ENCODE measurements around the gene GANC. TPM values are rescaled to one million over a fixed set of nuclear protein-coding genes. Genes with fewer than 3 reads are reported as not detected.
A peak's percentile ranks its signal among the peaks of the same experiment; 100 is the strongest.
"Not testable (repeated sequence)": the region's sequence is repeated elsewhere in the genome, so short reads cannot be mapped to it uniquely, and the experiment has no call there.

The GANC gene
- total RNA-seq (ENCODE audit: unreplicated experiment) = 17.8 TPM
- long read RNA-seq, partial matches to known transcripts = 0 of 1 reads
- long read RNA-seq, other reads (novel, unspliced or antisense) = 1 of 1 reads

GRCh38 chr15:42272939-42273899, at the start of gene GANC, which contains the start of gene TMEM87A:
GANC (plus strand) TSS chr15:42273201; CDS start chr15:42274482, 1,281 bp downstream.
TMEM87A (minus strand) TSS chr15:42273433; CDS start chr15:42273398, 35 bp downstream.
- Mint-ChIP-seq H3K9me3 (ENCODE audit: unreplicated experiment) (no peaks in the 10 kb centered on the region), H3K27ac (ENCODE audit: unreplicated experiment) (peak within 1 kb of the TSS; percentile 95), H3K27me3 (ENCODE audit: unreplicated experiment) (no peaks in the 10 kb centered on the region), H3K4me3 (ENCODE audit: unreplicated experiment) (peak within 1 kb of the TSS; percentile 94), H3K4me1 (ENCODE audit: low read depth, unreplicated experiment) (peaks cover 5% of the 10 kb centered on the region), H3K36me3 (ENCODE audit: unreplicated experiment) (no peaks in the 10 kb centered on the region)
- no peak for TF ChIP-seq CTCF (IDR thresholded peaks at IDR 0.05; ENCODE audit: partially characterized antibody, unreplicated experiment)
- peak; percentile 97 for DNase-seq

GRCh38 chr15:42226648-42227047, 46.4 kb upstream of the GANC start:
- no peaks in the 10 kb centered on the region for H3K4me1 Mint-ChIP-seq (ENCODE audit: low read depth, unreplicated experiment)
- H3K27ac Mint-ChIP-seq (ENCODE audit: unreplicated experiment) = no peak overlapping the region
- H3K36me3 Mint-ChIP-seq (ENCODE audit: unreplicated experiment) = no peaks in the 10 kb centered on the region
- no peaks in the 10 kb centered on the region for H3K27me3 Mint-ChIP-seq (ENCODE audit: unreplicated experiment)
- H3K4me3 Mint-ChIP-seq (ENCODE audit: unreplicated experiment) = no peak overlapping the region
- no peak for TF ChIP-seq CTCF (IDR thresholded peaks at IDR 0.05; ENCODE audit: partially characterized antibody, unreplicated experiment)
- DNase-seq = no peak
- H3K9me3 Mint-ChIP-seq (ENCODE audit: unreplicated experiment) = no peaks in the 10 kb centered on the region

- DNase-seq = no peak
- no peak for TF ChIP-seq CTCF (IDR thresholded peaks at IDR 0.05; ENCODE audit: partially characterized antibody, unreplicated experiment)
- no peaks in the 10 kb centered on the region for H3K36me3 Mint-ChIP-seq (ENCODE audit: unreplicated experiment)
- no peak overlapping the region for H3K27ac Mint-ChIP-seq (ENCODE audit: unreplicated experiment)
- no peaks in the 10 kb centered on the region for H3K9me3 Mint-ChIP-seq (ENCODE audit: unreplicated experiment)
- no peaks in the 10 kb centered on the region for H3K27me3 Mint-ChIP-seq (ENCODE audit: unreplicated experiment)
- H3K4me3 Mint-ChIP-seq (ENCODE audit: unreplicated experiment) = no peak overlapping the region
- H3K4me1 Mint-ChIP-seq (ENCODE audit: low read depth, unreplicated experiment) = no peaks in the 10 kb centered on the region
These were observed 45.0 kb upstream of the GANC start for GRCh38 chr15:42228036-42228435.

- not testable (repeated sequence) for H3K27me3 Mint-ChIP-seq (ENCODE audit: unreplicated experiment); DNase-seq; H3K4me3 Mint-ChIP-seq (ENCODE audit: unreplicated experiment); H3K27ac Mint-ChIP-seq (ENCODE audit: unreplicated experiment); H3K9me3 Mint-ChIP-seq (ENCODE audit: unreplicated experiment); H3K36me3 Mint-ChIP-seq (ENCODE audit: unreplicated experiment); H3K4me1 Mint-ChIP-seq (ENCODE audit: low read depth, unreplicated experiment)
These were observed 44.0 kb upstream of the GANC start for GRCh38 chr15:42228981-42229380.

- H3K27ac Mint-ChIP-seq (ENCODE audit: unreplicated experiment) = no peak overlapping the region
- no peaks in the 10 kb centered on the region for H3K36me3 Mint-ChIP-seq (ENCODE audit: unreplicated experiment)
- no peak for TF ChIP-seq CTCF (IDR thresholded peaks at IDR 0.05; ENCODE audit: partially characterized antibody, unreplicated experiment)
These were observed 41.9 kb upstream of the GANC start for GRCh38 chr15:42231088-42231487.

More at GRCh38 chr15:42231088-42231487, 41.9 kb upstream of the GANC start:
- no peak overlapping the region for H3K4me3 Mint-ChIP-seq (ENCODE audit: unreplicated experiment)
- H3K9me3 Mint-ChIP-seq (ENCODE audit: unreplicated experiment) = no peaks in the 10 kb centered on the region
- no peak for DNase-seq
- no peaks in the 10 kb centered on the region for H3K4me1 Mint-ChIP-seq (ENCODE audit: low read depth, unreplicated experiment)
- no peaks in the 10 kb centered on the region for H3K27me3 Mint-ChIP-seq (ENCODE audit: unreplicated experiment)
